Right lobe of liver (tissue), 4 donors: ENCODE measurements around the gene CMTM2.

Experiments
- CTCF ChIP-seq, 4 donors: fragments of 200-600 bp in 3 of 4; fragments of 450-650 bp in 1 of 4; IDR thresholded peaks; one replicate each; pipeline versions ENCODE4 v1.5.1 to v1.8.0; 2016 to 2022; ENCODE audit warnings: antibody characterized with exemption in 4 of 4, mild to moderate bottlenecking in 2 of 4
- POLR2A ChIP-seq: fragments of 450-650 bp; IDR thresholded peaks from one replicate; pipeline ENCODE4 v1.6.1; 2017; ENCODE audit warnings: antibody characterized with exemption, mild to moderate bottlenecking
- donor health status: DM: no; HTN: no; CAD: no.
- donor health status: DM: no; HTN: no; CAD: no.
- donor health status: DM: no; HTN: yes; CAD: no.

GRCh38 chr16:66548068-66548467, 31.2 kb upstream of the CMTM2 start:
- TF ChIP-seq CTCF (IDR thresholded peaks at IDR 0.05) = no peak
- TF ChIP-seq POLR2A = no peak
